H1 (cell line): ENCODE data around the gene RGP1. TPM values are rescaled to one million over a fixed set of nuclear protein-coding genes. Genes with fewer than 3 reads are reported as not detected.

Source experiments
- MAFK ChIP-seq: IDR thresholded peaks from 2 replicates; pipeline ENCODE4 v1.6.1; 2012; ENCODE audit warnings: low read depth, mild to moderate bottlenecking, improper control_type of control experiment, low read length
- polyA plus RNA-seq, 7 experiments: library from polyadenylated mRNA; depleted of rRNA in 3 of 7; stranded (reverse) in 5 of 7; unstranded in 2 of 7; fragments of >200 nt in 5 of 7; fragments of 200-250 nt in 2 of 7; gene quantifications; 1 replicate in 5 of 7; 2 replicates in 1 of 7; 4 replicates in 1 of 7; pipeline versions ENCODE4 v1.2.1 to v1.2.3, GENCODE V29; 2011 to 2013; ENCODE audit warnings: missing spikeins in 2 of 7, mixed read lengths in 2 of 7
- total RNA-seq: library from RNA; stranded (reverse); fragmentation: NEBNext Ultra II Directional; extraction: Animal tissue kit (Norgen Biotek cat#: 25700); gene quantifications from 2 replicates; pipeline ENCODE4 v1.2.1, GENCODE V29; 2021

RGP1 gene
- total and polyA plus RNA-seq, 2 of the 8 experiments (the other 6 are each of a cell fraction or from before 2014, with no cell fraction given) = 11.8 to 22.7 TPM

GRCh38 chr9:35705372-35705771 lies 43.7 kb upstream of the RGP1 start (continued):
- no peak for TF ChIP-seq MAFK
